NCI-H345 treated with DMSO at 0.1 percent for 48 hours (cell line): ENCODE results near the gene GABRB2.

ENCODE experiments used
- DNase-seq: peaks from one replicate; lab custom pipeline; 2025; ENCODE audit not compliant: unreplicated experiment; lab: John Stamatoyannopoulos, UW

Gene GABRB2

GRCh38 chr5:161471211-161471950 lies 75.1 kb downstream of the GABRB2 start:
- DNase-seq, result no peak

GRCh38 chr5:161467703-161468102 lies 78.8 kb downstream of the GABRB2 start:
- no peak for DNase-seq

GRCh38 chr5:161460741-161461140 lies 85.8 kb downstream of the GABRB2 start:
- DNase-seq, result no peak

- DNase-seq, result no peak
These were observed 99.9 kb downstream of the GABRB2 start for GRCh38 chr5:161446655-161447054.

GRCh38 chr5:161442471-161442870 lies 104.1 kb downstream of the GABRB2 start:
- no peak for DNase-seq

GRCh38 chr5:161432798-161433197 lies 113.7 kb downstream of the GABRB2 start:
- DNase-seq, result no peak

GRCh38 chr5:161431963-161432362 lies 114.6 kb downstream of the GABRB2 start:
- no peak for DNase-seq

- DNase-seq, result peak; percentile 20
These were observed 125.5 kb downstream of the GABRB2 start for GRCh38 chr5:161421067-161421466.

- peak; percentile 10 for DNase-seq
These were observed 126.0 kb downstream of the GABRB2 start for GRCh38 chr5:161420521-161420920.

GRCh38 chr5:161414896-161415295 lies 131.6 kb downstream of the GABRB2 start:
- no peak for DNase-seq

GRCh38 chr5:161414037-161414436 lies 132.5 kb downstream of the GABRB2 start:
- no peak for DNase-seq

- no peak for DNase-seq
These were observed 133.7 kb downstream of the GABRB2 start for GRCh38 chr5:161412792-161413191.

- DNase-seq, result no peak
These were observed 135.4 kb downstream of the GABRB2 start for GRCh38 chr5:161411156-161411555.

- DNase-seq, result no peak
These were observed 135.9 kb downstream of the GABRB2 start for GRCh38 chr5:161410640-161411039.

- no peak for DNase-seq
These were observed 137.1 kb downstream of the GABRB2 start for GRCh38 chr5:161409471-161409870.

GRCh38 chr5:161406880-161407279 lies 139.6 kb downstream of the GABRB2 start:
- DNase-seq, result no peak

GRCh38 chr5:161403996-161404395 lies 142.5 kb downstream of the GABRB2 start:
- DNase-seq, result no peak

GRCh38 chr5:161403121-161403520 lies 143.4 kb downstream of the GABRB2 start:
- DNase-seq, result no peak

GRCh38 chr5:161400583-161400982 lies 145.9 kb downstream of the GABRB2 start:
- no peak for DNase-seq

- no peak for DNase-seq
These were observed 146.4 kb downstream of the GABRB2 start for GRCh38 chr5:161399996-161400562.

GRCh38 chr5:161397448-161397847 lies 149.1 kb downstream of the GABRB2 start:
- no peak for DNase-seq

- no peak for DNase-seq
These were observed 150.4 kb downstream of the GABRB2 start for GRCh38 chr5:161396171-161396570.

- DNase-seq, result no peak
These were observed 154.8 kb downstream of the GABRB2 start for GRCh38 chr5:161391724-161392123.
